ENCODE data around the gene ORC6. TPM values are rescaled to one million over a fixed set of nuclear protein-coding genes. Genes with fewer than 3 reads are reported as not detected.
A peak's percentile ranks its signal among the peaks of the same experiment; 100 is the strongest.

Gene ORC6
- total and polyA plus RNA-seq, 2 donors (not counting 1 experiment from before 2014, with no cell fraction given), result 4.7 to 4.8 TPM

GRCh38 chr16:46688101-46688653 lies 1.3 kb upstream of the ORC6 start:
- H3K9me3 ChIP-seq (ENCODE audit: control extremely low read depth in 1 of 3, control insufficient read depth in 2 of 3, insufficient read depth in 1 of 3, low read length in 2 of 3), result no peaks in the 10 kb centered on the region
- CTCF ChIA-PET, result no interaction called here
- H2AFZ ChIP-seq (ENCODE audit: insufficient read depth, low read depth, low read length, poor library complexity, severe bottlenecking), result peak overlapping the region; percentile 92
- Mint-ChIP-seq H3K9me3 (ENCODE audit: insufficient read depth) (no peaks in the 10 kb centered on the region), H3K27me3 (no peaks in the 10 kb centered on the region), H3K27ac (no peak overlapping the region), H3K4me1 (peaks cover 45% of the 10 kb centered on the region), H3K4me3 (no peak overlapping the region)
- DNase-seq (peak; percentile 84), ATAC-seq (ENCODE audit: low read depth) (no peak)
- POLR2A ChIA-PET, result no interaction called here
- peak overlapping the region; percentile 95 for H3K4me2 ChIP-seq (replicated peaks; ENCODE audit: low read depth, low read length, poor library complexity, severe bottlenecking)
- under 1% methylated on average over 12 of the region's 14 CpGs for WGBS (ENCODE audit: insufficient coverage)
- peaks cover 59% of the 10 kb centered on the region for H3K79me2 ChIP-seq (ENCODE audit: control insufficient read depth, insufficient read depth, low read length)
- TF ChIP-seq CTCF (IDR thresholded peaks at IDR 0.05) (no peak), EZH2 (IDR thresholded peaks at IDR 0.05; ENCODE audit: borderline replicate concordance, insufficient read depth, low read depth, low read length, poor library complexity, severe bottlenecking) (no peak)
- intact Hi-C loops (cut with micrococcal nuclease), result loop anchor here (2.0 to 5.0 kb wide), 4 partner anchors 15 to 1554 kb away; partner anchors contain the start of genes LONP2 and SHCBP1
- H3K27me3 ChIP-seq (replicated peaks in 1 of 4; ENCODE audit: control extremely low read depth in 1 of 4, control insufficient read depth in 3 of 4, insufficient read depth in 4 of 4, low read length in 3 of 4), result no peaks in the 10 kb centered on the region
- peaks cover 29% of the 10 kb centered on the region for H4K20me1 ChIP-seq (ENCODE audit: control insufficient read depth, insufficient read depth, low read length, poor library complexity, severe bottlenecking)
- peak overlapping the region; percentile 97 for H3K9ac ChIP-seq (ENCODE audit: low read length)
- H3K36me3 ChIP-seq (replicated peaks in 1 of 2; ENCODE audit: control extremely low read depth in 1 of 2, control insufficient read depth in 1 of 2, extremely low read depth in 1 of 2, insufficient read depth in 2 of 2, low read length in 1 of 2), result peaks cover 0 to 3% of the 10 kb centered on the region in 2 experiments
- peak overlapping the region; percentile 94 to 95 for H3K27ac ChIP-seq (ENCODE audit: low read length in 2 of 2)
- H3K4me3 ChIP-seq (ENCODE audit: control extremely low read depth in 1 of 5, extremely low read depth in 1 of 5, insufficient read depth in 1 of 5, low read depth in 2 of 5, low read length in 4 of 5), result peak overlapping the region; percentile 97 to 98 (median 98)
- peaks cover 44 to 49% of the 10 kb centered on the region in 2 donors for H3K4me1 ChIP-seq (ENCODE audit: control insufficient read depth in 2 of 2, insufficient read depth in 2 of 2, low read length in 2 of 2)

- H3K4me1 ChIP-seq (ENCODE audit: control insufficient read depth in 2 of 2, insufficient read depth in 2 of 2, low read length in 2 of 2), result peaks cover 48 to 50% of the 10 kb centered on the region in 2 donors
- no peaks in the 10 kb centered on the region for H3K9me3 Mint-ChIP-seq (ENCODE audit: insufficient read depth)
- H3K27ac Mint-ChIP-seq, result no peak within 1 kb of the TSS
- intact Hi-C loops (cut with micrococcal nuclease), result loop anchor here (1.0 to 5.0 kb wide), 8 partner anchors 16 to 1553 kb away; partner anchors contain the start of genes C16orf87, DNAJA2, GPT2 and LONP2
- H3K9me3 ChIP-seq (ENCODE audit: control extremely low read depth in 1 of 3, control insufficient read depth in 2 of 3, insufficient read depth in 1 of 3, low read length in 2 of 3), result no peaks in the 10 kb centered on the region
- H3K4me3 ChIP-seq (ENCODE audit: control extremely low read depth in 1 of 5, extremely low read depth in 1 of 5, insufficient read depth in 1 of 5, low read depth in 2 of 5, low read length in 4 of 5), result peak within 1 kb of the TSS; percentile 97 to 98 (median 98)
- peak within 1 kb of the TSS; percentile 94 to 95 for H3K27ac ChIP-seq (ENCODE audit: low read length in 2 of 2)
- CTCF ChIA-PET, result interaction anchor here (1.2 to 1.6 kb wide), 3 partner anchors 15 to 165 kb away, joined by 4 to 6 read pairs (median 4); no protein-coding TSS in a partner anchor
- peaks cover 56% of the 10 kb centered on the region for H3K79me2 ChIP-seq (ENCODE audit: control insufficient read depth, insufficient read depth, low read length)
- no peaks in the 10 kb centered on the region for H3K36me3 ChIP-seq (replicated peaks in 1 of 2; ENCODE audit: control extremely low read depth in 1 of 2, control insufficient read depth in 1 of 2, extremely low read depth in 1 of 2, insufficient read depth in 2 of 2, low read length in 1 of 2)
- POLR2A ChIA-PET, result no interaction called here
- peak within 1 kb of the TSS; percentile 92 for H2AFZ ChIP-seq (ENCODE audit: insufficient read depth, low read depth, low read length, poor library complexity, severe bottlenecking)
- peaks cover 40% of the 10 kb centered on the region for H3K4me1 Mint-ChIP-seq
- H4K20me1 ChIP-seq (ENCODE audit: control insufficient read depth, insufficient read depth, low read length, poor library complexity, severe bottlenecking), result peaks cover 27% of the 10 kb centered on the region
- peak; percentile 80 for DNase-seq
- TF ChIP-seq CTCF (IDR thresholded peaks at IDR 0.05), result peak; percentile 36
- TF ChIP-seq EZH2 (IDR thresholded peaks at IDR 0.05; ENCODE audit: borderline replicate concordance, insufficient read depth, low read depth, low read length, poor library complexity, severe bottlenecking), result no peak
- H3K4me3 Mint-ChIP-seq, result no peak within 1 kb of the TSS
- ATAC-seq (ENCODE audit: low read depth), result peak; percentile 88
- H3K4me2 ChIP-seq (replicated peaks; ENCODE audit: low read depth, low read length, poor library complexity, severe bottlenecking), result peak within 1 kb of the TSS; percentile 95
- WGBS (ENCODE audit: insufficient coverage), result under 1% methylated on average over 53 of the region's 54 CpGs
- no peaks in the 10 kb centered on the region for H3K27me3 ChIP-seq (replicated peaks in 1 of 4; ENCODE audit: control extremely low read depth in 1 of 4, control insufficient read depth in 3 of 4, insufficient read depth in 4 of 4, low read length in 3 of 4)
- peak within 1 kb of the TSS; percentile 97 for H3K9ac ChIP-seq (ENCODE audit: low read length)
- H3K27me3 Mint-ChIP-seq, result no peaks in the 10 kb centered on the region
Observed at GRCh38 chr16:46688654-46689364, 650 bp upstream of the ORC6 start, which contains the start of gene VPS35. TSS of gene VPS35 (minus strand) at chr16:46689178. CDS start at chr16:46689133, 45 bp downstream.

All from B cell (primary cell).